GM12892 (cell line): ENCODE data around the gene GBA2.

ENCODE experiments used
- POLR2AphosphoS5 ChIP-seq: IDR thresholded peaks from 2 replicates; pipeline ENCODE4 v1.6.1; 2011; ENCODE audit warnings: low read depth, low read length, control low read depth
- TAF1 ChIP-seq: IDR thresholded peaks from 2 replicates; pipeline ENCODE4 v1.6.1; 2011; ENCODE audit warnings: low read depth, mild to moderate bottlenecking, control low read depth, low read length, borderline replicate concordance

DNA sequence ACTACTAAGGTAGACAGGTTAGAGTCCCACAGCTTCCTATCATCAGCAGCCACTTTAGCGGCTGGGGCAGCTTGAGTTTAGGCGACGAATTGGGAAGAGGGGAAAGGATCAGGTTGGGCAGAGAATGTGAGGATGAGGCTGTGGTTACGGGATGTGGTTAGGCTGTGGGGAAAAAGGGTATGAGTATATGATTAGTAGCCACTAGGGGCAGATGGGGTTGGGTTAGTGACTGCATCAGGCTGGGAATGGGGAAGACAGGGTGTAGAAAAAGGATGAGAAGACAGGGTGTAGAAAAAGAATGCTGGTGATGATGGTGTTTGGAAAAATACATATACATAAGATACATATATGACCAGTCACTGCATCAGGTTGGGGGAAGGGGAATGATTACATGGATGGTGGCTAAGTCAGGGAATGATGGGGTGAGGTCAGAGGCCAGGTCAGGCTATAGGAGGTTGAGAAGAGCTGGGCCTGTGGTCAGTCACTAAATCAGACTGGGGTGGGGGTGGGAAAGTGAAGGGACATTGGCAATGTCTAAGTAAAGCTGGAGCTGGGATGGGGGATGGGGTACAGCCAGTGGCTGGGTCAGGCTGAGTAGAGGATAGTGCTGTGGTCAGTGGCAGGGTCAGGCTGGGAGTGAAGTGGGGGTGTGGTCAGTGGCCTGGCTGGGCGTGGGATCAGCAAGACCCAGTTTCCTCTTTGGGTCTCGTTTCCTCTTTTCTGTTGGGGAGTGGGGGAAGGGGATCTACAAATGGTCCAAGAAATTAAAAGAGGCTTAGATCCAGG is 19.1 kb downstream of the GBA2 start:
- TF ChIP-seq TAF1 (no peak), POLR2AphosphoS5 (no peak; the same call in 1 of the 2 replicates)
